Forelimb muscle (tissue), 1 donor: ENCODE results near the gene CALD1. TPM values are rescaled to one million over a fixed set of nuclear protein-coding genes. Genes with fewer than 3 reads are reported as not detected.

Experiments used
- DNase-seq: peaks from one replicate; pipeline ENCODE4 v3.0.0-alpha.2; 2013; ENCODE audit warnings: low read depth
- polyA plus RNA-seq: library from polyadenylated mRNA; unstranded; fragments of 120-200 nt; gene quantifications from one replicate; pipeline ENCODE4 v1.2.1, GENCODE V29; 2013; ENCODE audit not compliant: insufficient read length

Gene CALD1
- polyA plus RNA-seq, 1 donor, result 98.8 TPM

GRCh38 chr7:134859783-134860182, 80.3 kb downstream of the CALD1 start:
- no peak for DNase-seq

DNA sequence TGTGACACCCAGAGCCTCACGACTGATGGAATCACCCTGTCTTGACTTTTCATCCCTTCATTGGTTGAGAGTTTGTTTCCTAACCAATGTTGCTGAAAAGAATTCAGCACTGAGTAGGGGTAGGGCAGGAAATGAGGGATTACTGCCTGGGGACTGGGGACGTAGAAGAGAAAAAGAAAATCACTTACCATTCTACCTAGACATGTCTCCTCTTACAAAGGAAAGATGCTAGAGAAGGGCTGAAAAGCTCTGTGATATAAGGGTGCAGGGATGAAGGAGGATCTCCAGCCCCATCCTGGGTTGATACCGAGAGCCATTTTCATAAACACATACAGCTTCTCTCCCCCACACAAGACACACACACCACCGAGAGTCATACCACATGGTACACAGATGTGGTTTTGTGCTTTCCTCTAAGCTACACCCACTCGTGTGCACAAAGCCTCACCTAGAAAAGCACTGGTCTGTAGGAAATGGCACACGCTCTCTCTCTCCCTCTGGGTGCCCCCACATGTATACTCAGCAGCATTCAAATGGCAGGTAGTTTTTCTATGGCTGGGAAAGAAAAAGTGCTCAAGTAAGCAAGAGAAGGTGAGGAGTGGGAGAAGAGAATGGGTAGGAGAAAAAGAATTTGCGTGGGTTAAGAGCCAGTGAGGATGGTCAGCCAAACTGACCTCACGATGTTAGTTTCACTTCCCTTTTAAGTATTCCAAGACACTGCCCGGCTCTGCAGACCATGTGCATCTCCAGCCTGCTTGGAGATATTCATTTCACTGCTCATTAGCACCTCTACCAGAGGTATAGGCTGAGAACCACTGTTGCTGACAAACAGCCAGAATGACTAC, 85.8 kb downstream of the CALD1 start:
- DNase-seq, result no peak

GRCh38 chr7:134866617-134867016, 87.2 kb downstream of the CALD1 start:
- DNase-seq, result no peak

DNA sequence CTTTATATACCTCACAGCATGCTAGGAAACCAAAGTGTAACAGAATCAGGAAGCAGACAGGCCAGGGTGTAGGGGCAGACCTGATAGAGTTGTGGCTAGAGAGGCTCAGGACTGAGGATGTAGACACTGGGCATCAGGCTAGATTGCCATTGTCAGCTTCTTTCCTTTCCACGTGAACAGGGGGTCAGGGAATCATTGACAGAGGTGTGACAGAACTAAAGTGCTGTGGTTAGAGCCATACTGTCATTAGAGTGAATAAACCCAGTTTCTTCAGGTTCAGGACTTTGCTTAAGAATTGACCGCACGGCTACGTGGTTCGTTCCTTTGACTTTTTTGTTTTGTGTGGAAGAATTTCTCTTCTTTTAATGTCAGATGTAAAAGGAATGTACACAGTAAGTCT, 90.7 kb downstream of the CALD1 start:
- DNase-seq, result no peak

- no peak for DNase-seq
Measured at GRCh38 chr7:134870781-134871180, 91.3 kb downstream of the CALD1 start.

DNA sequence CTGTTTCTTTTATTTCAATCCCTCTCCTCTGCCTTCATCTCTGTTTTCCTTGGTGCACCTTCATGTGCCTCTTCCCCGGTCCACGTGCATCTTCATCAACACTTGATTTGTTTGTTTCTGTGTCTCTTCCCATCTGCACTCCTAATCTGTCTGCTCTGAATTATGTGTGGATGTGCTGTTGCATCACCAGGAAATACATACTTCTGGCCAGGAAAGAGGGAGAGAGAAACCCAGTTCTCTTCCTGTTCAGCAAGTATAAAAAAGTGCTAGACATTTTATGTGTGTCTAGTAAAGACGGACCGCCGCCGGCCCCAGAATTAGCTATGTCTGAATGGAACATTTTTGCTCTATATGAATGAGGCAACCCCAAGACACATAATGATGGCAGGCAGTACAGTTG, 93.8 kb downstream of the CALD1 start:
- DNase-seq, result no peak

DNA sequence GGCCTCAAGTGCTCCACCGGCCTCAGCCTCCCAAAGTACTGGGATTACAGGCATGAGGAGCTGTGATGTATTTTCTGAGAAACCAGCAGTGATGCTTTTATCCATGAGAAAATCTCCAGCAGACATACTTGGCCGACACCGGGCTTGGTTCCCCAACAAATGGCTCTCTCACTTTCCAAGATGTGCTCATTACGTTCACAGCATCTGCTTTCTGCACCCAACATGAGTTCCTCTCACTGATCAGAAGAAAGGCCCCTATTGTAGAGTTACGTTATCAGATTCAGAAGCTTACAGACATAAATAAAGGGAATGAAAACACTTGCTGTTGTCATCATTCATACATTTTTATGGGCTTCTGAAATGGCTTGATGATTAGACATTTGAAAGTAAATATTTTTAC, 95.0 kb downstream of the CALD1 start:
- DNase-seq, result no peak

DNA sequence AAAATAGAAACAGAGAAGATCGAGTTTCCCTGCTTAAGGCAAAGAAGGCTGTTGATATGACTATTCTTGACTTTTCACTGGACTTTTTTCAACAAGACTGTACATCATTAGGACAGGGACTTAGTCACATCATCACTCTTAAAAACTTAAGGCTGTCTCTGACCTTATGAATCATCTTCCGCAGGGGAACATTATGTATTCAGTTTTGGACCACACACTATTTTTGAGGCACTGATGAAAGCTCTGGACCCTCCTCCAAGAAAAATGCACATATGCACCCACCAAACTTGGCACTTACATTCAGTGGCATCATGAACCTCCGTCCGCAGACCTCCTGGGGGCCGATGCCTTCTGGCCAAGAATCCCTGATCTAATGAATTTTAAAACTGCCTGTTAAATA, 96.4 kb downstream of the CALD1 start:
- DNase-seq, result no peak

DNA sequence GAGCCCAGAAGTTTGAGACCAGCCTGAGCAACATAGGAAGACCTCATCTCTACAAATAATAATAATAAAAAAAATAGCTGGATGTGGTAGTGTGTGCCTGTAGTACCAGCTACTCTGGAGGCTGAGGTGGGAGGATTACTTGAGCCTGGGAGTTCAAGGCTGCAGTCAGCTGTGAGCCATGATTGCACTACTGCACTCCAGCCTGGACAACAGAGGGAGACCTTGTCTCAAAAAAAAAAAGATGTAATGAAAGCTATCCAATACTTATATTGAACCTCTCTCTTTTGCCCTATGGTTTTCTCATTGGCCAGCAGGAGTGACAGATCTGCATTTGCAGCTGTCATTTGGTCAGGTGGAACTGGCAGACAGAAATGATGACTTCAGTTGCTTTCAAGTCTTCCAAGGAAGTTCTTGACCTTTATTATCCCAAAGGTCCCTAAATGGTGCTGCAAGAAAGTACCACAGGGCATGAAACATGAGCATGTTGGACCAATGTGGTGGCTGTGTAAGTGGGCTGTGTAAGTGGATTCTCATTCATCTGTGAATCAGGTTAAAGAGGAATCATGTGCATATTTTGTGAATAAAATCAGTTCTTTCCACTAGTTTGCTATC, 99.4 kb downstream of the CALD1 start:
- no peak for DNase-seq

DNA sequence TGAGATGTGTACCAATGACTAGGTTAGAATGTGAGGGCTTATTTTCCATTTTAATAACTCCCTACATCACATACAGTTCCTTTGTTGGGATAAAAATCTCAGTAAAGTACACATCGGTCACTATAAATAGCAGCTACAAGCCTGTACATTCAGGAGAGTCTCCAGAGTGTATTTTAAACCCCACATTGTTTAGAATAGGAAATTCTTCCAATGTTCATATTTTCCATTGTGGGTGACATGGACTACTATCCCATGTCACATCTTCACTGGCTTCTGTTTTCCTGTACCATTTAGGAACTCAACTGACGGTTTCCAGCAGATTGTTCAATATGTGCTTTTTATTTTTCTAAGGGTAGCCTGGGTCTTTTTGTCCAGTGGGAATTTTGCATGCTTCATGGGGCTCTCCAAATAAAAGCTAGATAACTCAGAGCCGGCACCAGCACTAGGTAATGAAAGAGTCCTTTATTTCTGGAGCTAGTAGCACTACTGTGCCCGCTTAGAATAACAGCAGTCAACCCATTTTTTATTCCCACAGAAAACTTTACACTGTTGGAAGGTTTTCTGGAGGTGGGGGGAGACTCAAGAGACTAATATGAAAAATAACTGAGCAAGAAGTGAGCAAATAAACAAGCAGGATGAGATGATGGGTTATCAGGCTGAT, 100.5 kb downstream of the CALD1 start:
- no peak for DNase-seq

DNA sequence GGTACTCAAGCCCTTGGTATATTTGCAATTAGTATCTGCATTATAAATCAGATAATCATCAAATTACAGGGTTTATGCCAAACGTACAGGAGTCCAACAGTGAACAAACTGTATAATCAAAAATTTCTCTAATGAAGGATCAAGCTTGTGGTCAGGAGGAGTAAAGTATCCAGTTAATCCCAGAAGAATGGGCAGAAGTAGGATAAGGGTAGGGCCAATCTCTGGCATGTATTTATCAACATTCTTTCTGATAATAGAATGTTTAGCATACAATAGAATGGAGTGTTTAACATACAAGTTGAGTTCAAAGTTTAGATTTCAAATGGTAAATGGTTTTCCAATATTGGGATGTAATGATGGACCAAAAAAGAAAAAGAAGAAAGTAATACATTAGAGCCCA, 103.0 kb downstream of the CALD1 start:
- no peak for DNase-seq

- no peak for DNase-seq
Measured at GRCh38 chr7:134885967-134886352, 106.5 kb downstream of the CALD1 start.

DNA sequence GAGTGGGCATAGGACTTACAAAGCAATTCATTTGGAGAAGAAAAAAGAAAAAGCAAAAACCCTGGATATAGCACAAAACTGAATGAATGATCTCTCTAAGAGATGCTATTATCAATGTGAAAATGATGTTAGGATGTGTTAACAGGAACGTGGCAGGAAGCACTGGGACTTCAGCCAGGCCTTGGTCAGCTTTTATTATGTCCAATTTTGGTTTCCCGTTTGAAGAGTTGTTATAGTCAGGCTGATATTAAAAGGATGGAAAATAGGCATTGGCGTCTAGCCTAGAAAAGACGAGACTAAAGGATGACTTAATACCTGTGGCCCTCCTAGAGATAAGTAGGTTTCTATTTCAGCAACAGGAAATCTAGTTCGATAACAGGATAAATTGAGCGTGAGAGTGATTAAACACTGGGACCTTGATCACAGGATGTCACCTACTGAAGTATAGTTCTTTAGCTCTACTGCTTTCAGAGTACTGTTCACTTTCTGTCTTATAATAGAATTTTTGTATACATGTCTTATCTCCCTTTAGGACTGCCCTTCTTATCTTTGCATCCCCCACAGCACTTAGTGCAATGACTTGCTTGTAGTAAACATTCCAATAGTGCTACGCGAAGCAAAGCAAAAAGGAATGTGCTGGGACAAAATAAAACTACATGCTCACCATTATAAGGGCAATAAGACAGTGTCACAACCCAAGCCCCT, 107.1 kb downstream of the CALD1 start:
- DNase-seq, result no peak

DNA sequence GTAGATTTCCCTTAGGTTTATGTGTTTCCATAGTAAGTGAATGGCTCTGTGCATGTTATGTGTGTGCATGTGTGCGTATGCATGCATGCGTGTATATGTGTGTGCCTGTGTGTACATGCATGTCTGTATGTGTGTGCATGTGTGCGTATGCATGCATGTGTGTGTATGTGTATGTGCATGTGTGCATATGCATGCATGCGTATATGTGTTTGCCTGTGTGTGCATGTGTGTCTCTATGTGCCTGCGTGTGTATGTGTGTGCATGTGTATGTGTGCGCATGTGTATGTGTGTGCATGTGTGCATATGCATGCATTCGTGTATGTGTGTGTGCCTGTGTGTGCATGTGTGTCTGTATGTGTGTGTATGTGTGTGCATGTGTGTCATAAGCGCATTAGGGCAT, 108.1 kb downstream of the CALD1 start:
- no peak for DNase-seq

GRCh38 chr7:134888141-134888740, 108.8 kb downstream of the CALD1 start:
- no peak for DNase-seq

DNA sequence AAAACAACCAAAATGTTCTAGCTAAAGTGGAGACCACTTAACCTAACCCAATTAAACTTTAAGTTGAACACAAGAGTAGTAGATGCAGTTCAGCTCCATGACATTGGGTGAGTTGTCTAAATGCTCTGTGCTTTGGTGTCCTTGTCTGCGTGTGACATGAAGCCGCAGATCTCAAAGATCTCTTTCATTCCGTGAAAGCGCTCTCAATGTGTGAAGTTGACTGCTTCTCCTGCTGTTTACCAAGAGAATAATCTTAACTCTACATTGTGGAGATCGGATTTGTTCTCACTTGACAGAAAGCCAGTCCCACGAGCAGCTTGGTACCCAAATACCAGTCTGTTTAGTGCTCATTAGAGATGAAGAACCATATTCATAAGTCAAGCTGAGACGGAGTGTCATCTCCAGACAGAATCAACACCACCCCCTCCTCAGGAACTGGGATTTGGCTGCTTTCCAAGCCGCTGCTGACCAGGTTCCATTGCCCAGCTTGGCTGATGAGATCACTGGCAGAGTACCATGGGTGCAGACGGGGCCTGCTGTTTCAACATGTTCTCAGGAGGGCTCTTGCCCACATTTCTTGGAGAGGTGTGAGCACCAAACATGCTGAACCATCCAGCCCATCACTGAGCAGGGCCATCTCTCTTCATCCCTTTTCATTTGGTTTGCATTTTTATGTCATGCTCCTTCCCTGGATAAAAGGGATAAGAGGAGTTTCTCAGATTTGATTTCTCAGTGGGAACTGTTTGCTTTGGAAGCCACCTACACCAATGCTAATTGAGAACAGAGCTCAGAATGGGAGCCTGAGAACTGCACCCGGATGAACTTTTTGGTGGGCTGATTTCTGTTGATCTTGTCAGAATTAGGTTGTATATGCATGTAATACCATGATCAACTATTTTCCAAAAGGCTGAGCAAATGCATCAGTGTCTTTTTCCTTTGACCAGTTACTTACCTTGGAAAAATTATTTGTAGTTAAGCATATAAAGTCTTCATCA, 111.1 kb downstream of the CALD1 start:
- no peak for DNase-seq

DNA sequence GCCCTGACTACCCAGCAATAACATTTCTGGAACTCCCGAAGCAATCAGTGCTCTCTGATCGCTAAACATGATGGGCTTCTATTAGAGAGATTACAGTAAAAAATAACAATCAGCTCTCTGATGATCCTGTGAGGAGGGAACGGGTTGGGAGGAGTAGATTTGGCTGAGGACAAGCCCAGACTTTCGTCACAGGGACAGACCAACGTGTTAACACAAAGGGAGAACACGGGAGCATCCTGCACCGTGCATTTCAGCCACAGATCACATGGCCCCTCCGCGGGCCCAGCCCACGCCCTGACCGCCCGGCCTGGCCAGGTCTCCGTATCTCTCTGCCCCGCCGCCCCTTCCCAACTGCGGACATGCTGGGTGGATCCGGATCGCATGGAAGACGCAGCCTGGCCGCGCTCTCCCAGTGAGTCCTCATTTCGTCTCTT, 111.8 kb downstream of the CALD1 start:
- peak; percentile 97 for DNase-seq

- no peak for DNase-seq
Measured at GRCh38 chr7:134891696-134892678, 112.6 kb downstream of the CALD1 start.

- DNase-seq, result no peak
Measured at GRCh38 chr7:134892963-134893362, 113.5 kb downstream of the CALD1 start.
